Natural killer cell (primary cell): ENCODE data around the gene CIITA. TPM values are rescaled to one million over a fixed set of nuclear protein-coding genes. Genes with fewer than 3 reads are reported as not detected.

Experiments used
- ATAC-seq, 3 donors: fragments of 150-1000 bp in 2 of 3; fragments of 200-7000 bp in 1 of 3; cut with Tn5 transposase; 1 replicate in 1 of 3; 2 replicates in 2 of 3; pipeline ENCODE4 v1.10.0; 2021; ENCODE audit warnings: mild to moderate bottlenecking in 2 of 3, moderate library complexity in 2 of 3
- DNase-seq, 2 donors: peaks; one replicate each; pipeline versions ENCODE4 v3.0.0 to v3.0.0-alpha.2; 2013 to 2021; ENCODE audit warnings: mixed read lengths in 1 of 2
- H3K27ac ChIP-seq: one replicate; pipeline ENCODE4 v1.5.1; 2013; ENCODE audit warnings: mild to moderate bottlenecking, low read length
- H3K27me3 ChIP-seq: one replicate; pipeline ENCODE4 v1.6.1; 2013; ENCODE audit warnings: low read length; ENCODE audit not compliant: control insufficient read depth, insufficient read depth
- H3K36me3 ChIP-seq: one replicate; pipeline ENCODE4 v1.6.1; 2013; ENCODE audit warnings: low read length; ENCODE audit not compliant: control insufficient read depth, insufficient read depth
- H3K4me1 ChIP-seq: one replicate; pipeline ENCODE4 v1.6.1; 2013; ENCODE audit warnings: low read length; ENCODE audit not compliant: control insufficient read depth, insufficient read depth
- H3K4me3 ChIP-seq: one replicate; pipeline ENCODE4 v1.5.1; 2013; ENCODE audit warnings: low read length
- H3K9me3 ChIP-seq: one replicate; pipeline ENCODE4 v1.6.1; 2013; ENCODE audit warnings: low read length; ENCODE audit not compliant: control insufficient read depth, insufficient read depth
- H3K27ac Mint-ChIP-seq, 2 donors: one replicate each; pipeline ENCODE4 v1.8.0; 2022; ENCODE audit warnings: mild to moderate bottlenecking in 2 of 2, mixed read lengths in 2 of 2, moderate library complexity in 1 of 2
- H3K27me3 Mint-ChIP-seq, 2 donors: one replicate each; pipeline ENCODE4 v1.8.0; 2022; ENCODE audit warnings: low read depth in 2 of 2, mixed read lengths in 2 of 2
- H3K36me3 Mint-ChIP-seq: one replicate; pipeline ENCODE4 v1.8.0; 2022; ENCODE audit warnings: mixed read lengths
- H3K4me1 Mint-ChIP-seq, 2 donors: one replicate each; pipeline ENCODE4 v1.8.0; 2022; ENCODE audit warnings: mixed read lengths in 2 of 2
- H3K4me3 Mint-ChIP-seq: one replicate; pipeline ENCODE4 v1.8.0; 2022; ENCODE audit warnings: mild to moderate bottlenecking, moderate library complexity, mixed read lengths
- H3K9me3 Mint-ChIP-seq, 2 donors: one replicate each; pipeline ENCODE4 v1.8.0; 2022; ENCODE audit warnings: mixed read lengths in 2 of 2
- WGBS: methylation state at CpG from one replicate; pipeline ENCODE4 v1.1.7; 2013; ENCODE audit warnings: missing lambda C conversion rate; ENCODE audit not compliant: insufficient coverage; 5-methylcytosine and 5-hydroxymethylcytosine counted together
- intact Hi-C: fragments of 100-400 bp; cut with micrococcal nuclease; formaldehyde crosslinking; loops from one replicate; pipeline ENCODE4 v1.14.2; 2022
- total RNA-seq, 4 donors: library from RNA; stranded (reverse); fragments of 120-200 nt in 1 of 4; gene quantifications; one replicate each; pipeline versions ENCODE4 v1.2.3 to v1.2.4, GENCODE V29; 2013 to 2022
- TF ChIP-seq, protein P1 (sequence below): fragments of 200-600 bp; IDR thresholded peaks from one replicate; pipeline ENCODE4 v1.8.0; 2022; ENCODE audit warnings: antibody characterized with exemption

Gene CIITA
- total RNA-seq, 3 donors from 2014 or later (not counting 1 experiment from before 2014, with no cell fraction given) = 11.5 to 17.7 (median 14.4) TPM

DNA sequence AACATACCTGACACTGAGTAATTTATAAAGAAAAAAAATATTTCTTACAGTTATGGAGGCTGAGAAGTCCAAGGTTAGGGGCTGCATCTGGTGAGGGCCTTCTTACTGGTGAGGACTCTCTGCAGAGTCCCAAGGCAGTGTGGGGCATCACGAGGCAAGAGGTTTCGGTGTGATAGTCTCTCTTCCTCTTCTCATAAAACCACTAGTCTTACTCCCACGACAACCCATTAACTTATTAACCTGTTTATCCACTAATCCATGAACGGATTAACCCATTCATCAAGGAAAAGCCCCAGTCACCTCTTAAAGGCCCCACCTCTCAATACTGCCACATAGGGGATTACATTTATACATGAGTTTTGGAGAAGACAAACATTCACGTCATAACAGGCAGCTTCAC lies 20.1 kb downstream of the CIITA start:
- Histone ChIP-seq H3K27me3 (no peaks in the 10 kb centered on the region), H3K4me1 (peaks cover 20% of the 10 kb centered on the region), H3K9me3 (no peaks in the 10 kb centered on the region), H3K27ac (peak overlapping the region; percentile 55), H3K4me3 (no peak overlapping the region), H3K36me3 (peaks cover 24% of the 10 kb centered on the region)
- no peaks in the 10 kb centered on the region for H3K9me3 Mint-ChIP-seq
- ATAC-seq = no peak
- H3K27me3 Mint-ChIP-seq = no peaks in the 10 kb centered on the region
- intact Hi-C loops = no loop called here
- TF ChIP-seq, protein P1, sequence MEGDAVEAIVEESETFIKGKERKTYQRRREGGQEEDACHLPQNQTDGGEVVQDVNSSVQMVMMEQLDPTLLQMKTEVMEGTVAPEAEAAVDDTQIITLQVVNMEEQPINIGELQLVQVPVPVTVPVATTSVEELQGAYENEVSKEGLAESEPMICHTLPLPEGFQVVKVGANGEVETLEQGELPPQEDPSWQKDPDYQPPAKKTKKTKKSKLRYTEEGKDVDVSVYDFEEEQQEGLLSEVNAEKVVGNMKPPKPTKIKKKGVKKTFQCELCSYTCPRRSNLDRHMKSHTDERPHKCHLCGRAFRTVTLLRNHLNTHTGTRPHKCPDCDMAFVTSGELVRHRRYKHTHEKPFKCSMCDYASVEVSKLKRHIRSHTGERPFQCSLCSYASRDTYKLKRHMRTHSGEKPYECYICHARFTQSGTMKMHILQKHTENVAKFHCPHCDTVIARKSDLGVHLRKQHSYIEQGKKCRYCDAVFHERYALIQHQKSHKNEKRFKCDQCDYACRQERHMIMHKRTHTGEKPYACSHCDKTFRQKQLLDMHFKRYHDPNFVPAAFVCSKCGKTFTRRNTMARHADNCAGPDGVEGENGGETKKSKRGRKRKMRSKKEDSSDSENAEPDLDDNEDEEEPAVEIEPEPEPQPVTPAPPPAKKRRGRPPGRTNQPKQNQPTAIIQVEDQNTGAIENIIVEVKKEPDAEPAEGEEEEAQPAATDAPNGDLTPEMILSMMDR = no peak
- H3K27ac Mint-ChIP-seq = no peak overlapping the region
- DNase-seq = no peak
- 78% methylated on average over 5 of the region's 5 CpGs for WGBS
- peaks cover 6 to 12% of the 10 kb centered on the region in 2 donors for H3K4me1 Mint-ChIP-seq
- H3K36me3 Mint-ChIP-seq = no peaks in the 10 kb centered on the region
- H3K4me3 Mint-ChIP-seq = no peak overlapping the region

DNA sequence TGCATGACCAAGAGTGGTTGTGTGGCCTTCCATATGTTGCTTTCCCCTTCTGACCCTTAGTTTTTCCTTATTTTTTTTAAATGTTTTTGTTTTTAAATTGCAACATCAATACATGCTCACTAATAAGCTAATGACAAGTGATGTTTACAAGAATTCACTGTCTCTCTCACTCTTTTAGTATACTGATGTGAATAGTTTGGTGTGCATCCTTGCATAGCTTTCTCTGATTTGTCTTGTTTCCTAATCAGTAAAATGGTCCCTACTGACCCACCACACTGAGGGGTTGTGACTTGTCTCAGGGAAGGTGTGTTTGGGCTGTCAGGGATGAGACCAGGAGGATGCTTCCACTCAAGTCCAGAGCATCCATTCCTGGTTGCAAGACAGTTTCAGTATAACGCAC lies 26.0 kb downstream of the CIITA start:
- Mint-ChIP-seq H3K9me3 (peaks cover 0 to 2% of the 10 kb centered on the region in 2 donors), H3K4me3 (no peak overlapping the region), H3K36me3 (peaks cover 7% of the 10 kb centered on the region), H3K27me3 (no peaks in the 10 kb centered on the region), H3K27ac (no peak overlapping the region), H3K4me1 (no peaks in the 10 kb centered on the region)
- no peak for DNase-seq
- intact Hi-C loops = no loop called here
- H3K36me3 ChIP-seq = peaks cover 55% of the 10 kb centered on the region
- H3K4me3 ChIP-seq = no peak overlapping the region
- no peaks in the 10 kb centered on the region for H3K9me3 ChIP-seq
- ATAC-seq = no peak
- no peak overlapping the region for H3K27ac ChIP-seq
- TF ChIP-seq, protein P1 = no peak
- 93% methylated on average over 1 of the region's 1 CpG for WGBS
- H3K4me1 ChIP-seq = no peaks in the 10 kb centered on the region
- no peaks in the 10 kb centered on the region for H3K27me3 ChIP-seq

DNA sequence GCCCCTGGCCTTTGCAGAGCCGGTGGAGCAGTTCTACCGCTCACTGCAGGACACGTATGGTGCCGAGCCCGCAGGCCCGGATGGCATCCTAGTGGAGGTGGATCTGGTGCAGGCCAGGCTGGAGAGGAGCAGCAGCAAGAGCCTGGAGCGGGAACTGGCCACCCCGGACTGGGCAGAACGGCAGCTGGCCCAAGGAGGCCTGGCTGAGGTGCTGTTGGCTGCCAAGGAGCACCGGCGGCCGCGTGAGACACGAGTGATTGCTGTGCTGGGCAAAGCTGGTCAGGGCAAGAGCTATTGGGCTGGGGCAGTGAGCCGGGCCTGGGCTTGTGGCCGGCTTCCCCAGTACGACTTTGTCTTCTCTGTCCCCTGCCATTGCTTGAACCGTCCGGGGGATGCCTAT lies 29.5 kb downstream of the CIITA start:
- no peaks in the 10 kb centered on the region for H3K9me3 ChIP-seq
- no peaks in the 10 kb centered on the region for H3K27me3 ChIP-seq
- H3K36me3 ChIP-seq = peaks cover 53% of the 10 kb centered on the region
- Mint-ChIP-seq H3K9me3 (peaks cover 0 to 2% of the 10 kb centered on the region in 2 donors), H3K4me1 (no peaks in the 10 kb centered on the region), H3K27me3 (no peaks in the 10 kb centered on the region), H3K36me3 (peaks cover 7% of the 10 kb centered on the region), H3K27ac (no peak overlapping the region), H3K4me3 (no peak overlapping the region)
- H3K4me1 ChIP-seq = no peaks in the 10 kb centered on the region
- H3K4me3 ChIP-seq = no peak overlapping the region
- DNase-seq (no peak), ATAC-seq (no peak)
- TF ChIP-seq, protein P1 = no peak
- WGBS = 98% methylated on average over 19 of the region's 19 CpGs
- H3K27ac ChIP-seq = no peak overlapping the region
- intact Hi-C loops = no loop called here
